Calu3 (cell line): ENCODE measurements around the gene LMBRD1. TPM values are rescaled to one million over a fixed set of nuclear protein-coding genes. Genes with fewer than 3 reads are reported as not detected.
"Not testable (repeated sequence)": the region's sequence is repeated elsewhere in the genome, so short reads cannot be mapped to it uniquely, and the experiment has no call there.

ENCODE experiments used
- BruUV-seq: library from RNA; stranded (reverse); fragments of 400-500 nt; replicated peaks from 2 replicates; lab custom pipeline; 2021; lab: Mats Ljungman, UMichigan
- CTCF ChIA-PET: fragments of 300-600 bp; sonication (Branson Sonifier 250); formaldehyde crosslinking; loops from one replicate; lab custom pipeline; 2022; ENCODE audit warnings: antibody characterized with exemption; lab: Charles Lee
- DNase-seq: peaks from one replicate; pipeline ENCODE4 v3.0.0; 2022
- H3K27ac Mint-ChIP-seq: one replicate; pipeline ENCODE4 v1.8.0; 2022; ENCODE audit warnings: mixed read lengths; ENCODE audit not compliant: unreplicated experiment
- H3K27me3 Mint-ChIP-seq: one replicate; pipeline ENCODE4 v1.8.0; 2022; ENCODE audit warnings: mixed read lengths; ENCODE audit not compliant: unreplicated experiment
- H3K36me3 Mint-ChIP-seq: one replicate; pipeline ENCODE4 v1.8.0; 2022; ENCODE audit warnings: mild to moderate bottlenecking, moderate library complexity, mixed read lengths; ENCODE audit not compliant: insufficient read depth, unreplicated experiment
- H3K4me1 Mint-ChIP-seq: one replicate; pipeline ENCODE4 v1.8.0; 2022; ENCODE audit warnings: mild to moderate bottlenecking, low read depth, mixed read lengths; ENCODE audit not compliant: unreplicated experiment
- H3K4me3 Mint-ChIP-seq: one replicate; pipeline ENCODE4 v1.8.0; 2022; ENCODE audit warnings: mild to moderate bottlenecking, low read depth, moderate library complexity, mixed read lengths; ENCODE audit not compliant: unreplicated experiment
- H3K9me3 Mint-ChIP-seq: one replicate; pipeline ENCODE4 v1.8.0; 2022; ENCODE audit warnings: low read depth, mixed read lengths; ENCODE audit not compliant: unreplicated experiment
- intact Hi-C: fragments of 100-400 bp; cut with micrococcal nuclease; formaldehyde crosslinking; loops from one replicate; pipeline ENCODE4 v1.10.0; 2022; ENCODE audit not compliant: unreplicated experiment
- total RNA-seq: library from RNA; stranded (reverse); gene quantifications from 2 replicates; pipeline ENCODE4 v1.2.3, GENCODE V29; 2022
- TF ChIP-seq, protein P1 (sequence below): fragments of 200-600 bp; IDR thresholded peaks from one replicate; pipeline ENCODE4 v1.8.0; 2022; ENCODE audit warnings: antibody characterized with exemption; ENCODE audit not compliant: unreplicated experiment

LMBRD1 gene
- total RNA-seq, 1 experiment from 2014 or later = 36.6 TPM

DNA sequence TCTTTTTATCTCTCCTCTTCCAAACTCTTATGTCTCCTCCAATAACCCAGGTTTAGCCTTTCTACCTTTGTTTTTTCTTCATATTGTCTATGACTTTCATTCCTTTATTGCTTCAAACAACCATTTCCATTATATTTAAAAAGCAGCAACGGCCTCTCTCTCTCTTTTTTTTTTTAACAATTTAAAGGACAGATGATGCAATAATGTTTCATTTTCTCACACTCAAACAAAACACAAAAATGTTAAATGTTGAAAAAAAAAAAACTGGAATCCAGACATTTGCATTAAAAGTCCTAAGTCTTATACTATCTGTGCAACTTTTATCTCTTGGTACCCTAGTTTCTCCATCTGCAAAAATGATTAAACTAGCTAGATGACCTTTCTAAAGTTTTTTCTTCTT is 105.8 kb downstream of the LMBRD1 start:
- no TSS peak for BruUV-seq
- H3K36me3 Mint-ChIP-seq = no peaks in the 10 kb centered on the region
- no peaks in the 10 kb centered on the region for H3K4me1 Mint-ChIP-seq
- no peak overlapping the region for H3K4me3 Mint-ChIP-seq
- TF ChIP-seq, protein P1, sequence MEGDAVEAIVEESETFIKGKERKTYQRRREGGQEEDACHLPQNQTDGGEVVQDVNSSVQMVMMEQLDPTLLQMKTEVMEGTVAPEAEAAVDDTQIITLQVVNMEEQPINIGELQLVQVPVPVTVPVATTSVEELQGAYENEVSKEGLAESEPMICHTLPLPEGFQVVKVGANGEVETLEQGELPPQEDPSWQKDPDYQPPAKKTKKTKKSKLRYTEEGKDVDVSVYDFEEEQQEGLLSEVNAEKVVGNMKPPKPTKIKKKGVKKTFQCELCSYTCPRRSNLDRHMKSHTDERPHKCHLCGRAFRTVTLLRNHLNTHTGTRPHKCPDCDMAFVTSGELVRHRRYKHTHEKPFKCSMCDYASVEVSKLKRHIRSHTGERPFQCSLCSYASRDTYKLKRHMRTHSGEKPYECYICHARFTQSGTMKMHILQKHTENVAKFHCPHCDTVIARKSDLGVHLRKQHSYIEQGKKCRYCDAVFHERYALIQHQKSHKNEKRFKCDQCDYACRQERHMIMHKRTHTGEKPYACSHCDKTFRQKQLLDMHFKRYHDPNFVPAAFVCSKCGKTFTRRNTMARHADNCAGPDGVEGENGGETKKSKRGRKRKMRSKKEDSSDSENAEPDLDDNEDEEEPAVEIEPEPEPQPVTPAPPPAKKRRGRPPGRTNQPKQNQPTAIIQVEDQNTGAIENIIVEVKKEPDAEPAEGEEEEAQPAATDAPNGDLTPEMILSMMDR = no peak
- CTCF ChIA-PET = interaction anchor here (0.7 kb wide), 1 partner anchor 687 kb away, joined by 3 read pairs; no protein-coding TSS in a partner anchor
- H3K27ac Mint-ChIP-seq = no peak overlapping the region
- intact Hi-C loops = loop anchor here (10.0 kb wide), 1 partner anchor 716 kb away; no protein-coding TSS in a partner anchor
- H3K9me3 Mint-ChIP-seq = no peaks in the 10 kb centered on the region
- no peak for DNase-seq
- H3K27me3 Mint-ChIP-seq = no peaks in the 10 kb centered on the region

DNA sequence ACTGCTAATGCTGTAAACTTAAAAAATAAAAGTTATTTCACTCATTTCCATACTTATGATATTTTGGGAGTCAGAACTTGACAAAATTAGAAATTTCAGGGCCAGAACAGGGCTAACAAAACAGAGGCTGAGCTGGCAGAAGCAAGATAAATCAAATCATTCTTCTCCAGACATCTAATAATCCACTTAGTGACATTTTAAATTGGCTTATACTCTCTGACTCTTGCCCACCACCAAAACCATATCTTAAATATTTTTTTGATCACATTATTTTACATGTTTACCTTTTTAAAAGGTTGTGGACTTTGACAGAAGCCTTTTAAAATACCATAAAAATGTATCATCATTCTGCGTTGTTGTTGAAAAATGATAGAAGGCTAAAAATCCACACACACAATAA is 116.5 kb downstream of the LMBRD1 start:
- no TSS peak for BruUV-seq
- H3K4me1 Mint-ChIP-seq = no peaks in the 10 kb centered on the region
- H3K9me3 Mint-ChIP-seq = no peaks in the 10 kb centered on the region
- DNase-seq = no peak
- no peaks in the 10 kb centered on the region for H3K27me3 Mint-ChIP-seq
- CTCF ChIA-PET = interaction anchor here (0.6 kb wide), 1 partner anchor 11 kb away, joined by 3 read pairs; no protein-coding TSS in a partner anchor
- no peaks in the 10 kb centered on the region for H3K36me3 Mint-ChIP-seq
- H3K4me3 Mint-ChIP-seq = no peak overlapping the region
- intact Hi-C loops = no loop called here
- TF ChIP-seq, protein P1 = no peak
- H3K27ac Mint-ChIP-seq = no peak overlapping the region

DNA sequence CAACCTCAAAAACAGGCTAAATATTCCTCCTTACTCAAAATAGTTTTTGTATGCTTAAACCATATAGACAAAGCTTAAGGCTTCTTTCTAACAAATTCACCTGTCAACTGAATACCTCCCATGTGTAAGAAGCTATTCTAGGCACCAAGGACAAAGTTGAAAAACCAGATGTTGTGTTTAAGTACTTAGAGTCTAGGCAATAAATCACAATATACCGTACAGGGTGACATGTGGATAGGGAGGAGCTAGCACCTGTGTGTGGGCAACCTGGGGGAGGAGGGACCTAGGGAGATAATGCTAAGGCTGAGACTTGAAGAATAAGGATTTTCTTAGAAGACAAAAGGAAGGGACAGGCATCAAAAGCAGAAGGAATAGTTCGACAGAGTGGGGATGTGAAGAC is 123.5 kb downstream of the LMBRD1 start:
- DNase-seq = no peak
- Mint-ChIP-seq H3K9me3 (no peaks in the 10 kb centered on the region), H3K27ac (no peak overlapping the region), H3K4me1 (no peaks in the 10 kb centered on the region), H3K4me3 (no peak overlapping the region), H3K36me3 (no peaks in the 10 kb centered on the region), H3K27me3 (no peaks in the 10 kb centered on the region)
- no TSS peak for BruUV-seq
- CTCF ChIA-PET = no interaction called here
- intact Hi-C loops = no loop called here
- TF ChIP-seq, protein P1 = no peak

DNA sequence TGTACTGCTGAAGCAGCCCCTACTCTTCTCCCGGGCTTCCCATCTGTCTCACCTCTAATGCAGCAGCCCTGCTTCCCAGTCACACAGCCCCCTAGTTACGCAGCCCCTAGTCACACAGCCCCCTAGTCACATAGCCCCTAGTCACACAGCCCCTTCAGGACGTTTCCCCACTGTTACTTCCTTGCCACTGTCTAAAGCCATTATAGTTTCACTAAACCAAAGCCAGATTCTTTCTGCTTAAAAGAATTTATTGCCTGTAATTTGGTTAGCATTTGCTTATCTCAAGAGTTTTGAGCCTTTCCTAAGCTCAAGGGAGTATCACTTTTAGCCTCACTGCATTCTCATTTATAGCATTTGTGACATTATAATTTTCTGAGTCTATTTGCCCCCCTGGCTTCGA is 127.9 kb downstream of the LMBRD1 start:
- intact Hi-C loops = no loop called here
- TF ChIP-seq, protein P1 = no peak

DNA sequence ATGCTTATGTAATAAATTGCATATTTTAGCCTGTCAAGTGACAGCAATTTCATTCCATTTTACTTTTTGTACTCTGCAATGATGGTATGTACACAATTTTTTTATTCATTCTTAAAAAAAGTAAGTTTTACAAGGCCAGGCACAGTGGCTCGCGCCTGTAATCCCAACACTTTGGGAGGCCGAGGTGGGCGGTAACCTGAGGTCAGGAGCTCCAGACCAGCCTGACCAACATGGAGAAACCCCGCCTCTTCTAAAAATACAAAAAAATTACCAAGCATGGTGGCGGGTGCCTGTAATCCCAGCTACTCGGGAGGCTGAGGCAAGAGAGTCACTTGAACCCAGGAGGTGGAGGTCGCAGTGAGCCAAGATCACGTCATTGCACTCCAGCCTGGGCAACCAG is 130.0 kb downstream of the LMBRD1 start:
- H3K27ac Mint-ChIP-seq, intact Hi-C loops, H3K4me1 Mint-ChIP-seq, H3K9me3 Mint-ChIP-seq, BruUV-seq, DNase-seq, CTCF ChIA-PET, H3K27me3 Mint-ChIP-seq, H3K36me3 Mint-ChIP-seq, H3K4me3 Mint-ChIP-seq: not testable (repeated sequence)

More for the DNA sequence above, 127.9 kb downstream of the LMBRD1 start:
- no peaks in the 10 kb centered on the region for H3K27me3 Mint-ChIP-seq
- CTCF ChIA-PET = no interaction called here
- no peaks in the 10 kb centered on the region for H3K36me3 Mint-ChIP-seq
- BruUV-seq = no TSS peak
- DNase-seq = no peak
- H3K27ac Mint-ChIP-seq = no peak overlapping the region
- no peaks in the 10 kb centered on the region for H3K4me1 Mint-ChIP-seq
- H3K4me3 Mint-ChIP-seq = no peak overlapping the region
- no peaks in the 10 kb centered on the region for H3K9me3 Mint-ChIP-seq
